Measurements from ENCODE around the gene SPG21.

SPG21 gene

GRCh38 chr15:64982472-64982871 is 7.2 kb downstream of the SPG21 start:
- TF ChIP-seq CTCF (IDR thresholded peaks at IDR 0.05; ENCODE audit: control insufficient read depth, insufficient read depth, low read depth, low read length, missing control alignments) = no peak
- DNase-seq (ENCODE audit: low read depth) = peak; percentile 35
- no peak overlapping the region for H3K4me3 ChIP-seq (ENCODE audit: control insufficient read depth, low read depth, low read length)

GRCh38 chr15:64981812-64982431 is 7.8 kb downstream of the SPG21 start:
- DNase-seq (ENCODE audit: low read depth) = no peak
- H3K4me3 ChIP-seq (ENCODE audit: control insufficient read depth, low read depth, low read length) = no peak overlapping the region

GRCh38 chr15:64979252-64979710 is 10.4 kb downstream of the SPG21 start:
- TF ChIP-seq CTCF (IDR thresholded peaks at IDR 0.05; ENCODE audit: control insufficient read depth, insufficient read depth, low read depth, low read length, missing control alignments) = no peak
- H3K4me3 ChIP-seq (ENCODE audit: control insufficient read depth, low read depth, low read length) = no peak overlapping the region
- DNase-seq (ENCODE audit: low read depth) = no peak

More at GRCh38 chr15:64981812-64982431, 7.8 kb downstream of the SPG21 start:
- TF ChIP-seq CTCF (IDR thresholded peaks at IDR 0.05; ENCODE audit: control insufficient read depth, insufficient read depth, low read depth, low read length, missing control alignments) = no peak

GRCh38 chr15:64975390-64975789 is 14.3 kb downstream of the SPG21 start:
- TF ChIP-seq CTCF (IDR thresholded peaks at IDR 0.05; ENCODE audit: control insufficient read depth, insufficient read depth, low read depth, low read length, missing control alignments) = no peak
- H3K4me3 ChIP-seq (ENCODE audit: control insufficient read depth, low read depth, low read length) = no peak overlapping the region
- DNase-seq (ENCODE audit: low read depth) = peak; percentile 61

GRCh38 chr15:64970698-64971097 is 19.0 kb downstream of the SPG21 start:
- no peak for TF ChIP-seq CTCF (IDR thresholded peaks at IDR 0.05; ENCODE audit: control insufficient read depth, insufficient read depth, low read depth, low read length, missing control alignments)
- DNase-seq (ENCODE audit: low read depth) = no peak
- H3K4me3 ChIP-seq (ENCODE audit: control insufficient read depth, low read depth, low read length) = no peak overlapping the region

- TF ChIP-seq CTCF (IDR thresholded peaks at IDR 0.05; ENCODE audit: control insufficient read depth, insufficient read depth, low read depth, low read length, missing control alignments) = no peak
- DNase-seq (ENCODE audit: low read depth) = no peak
These were observed 20.3 kb downstream of the SPG21 start for GRCh38 chr15:64969401-64969800.

More at GRCh38 chr15:64969401-64969800, 20.3 kb downstream of the SPG21 start:
- no peak overlapping the region for H3K4me3 ChIP-seq (ENCODE audit: control insufficient read depth, low read depth, low read length)

Measured in AG09309 (cell line).